Bronchial epithelial cell (primary cell): ENCODE measurements around the gene CEP128. TPM values are rescaled to one million over a fixed set of nuclear protein-coding genes. Genes with fewer than 3 reads are reported as not detected.
A peak's percentile ranks its signal among the peaks of the same experiment; 100 is the strongest.

Source experiments
- DNase-seq: peaks from one replicate; pipeline ENCODE4 v3.0.0-alpha.2; 2010; ENCODE audit warnings: low read depth
- FAIRE-seq: peaks from 2 replicates; lab custom pipeline; 2011; peaks lifted over from hg19 to GRCh38; lab: Jason Lieb, UNC
- H3K27me3 ChIP-seq: 2 replicates; pipeline ENCODE4 v1.5.1; 2011; ENCODE audit warnings: low read length; ENCODE audit not compliant: control insufficient read depth, insufficient read depth
- H3K36me3 ChIP-seq: 2 replicates; pipeline ENCODE4 v1.5.1; 2011; ENCODE audit warnings: low read length; ENCODE audit not compliant: control insufficient read depth, insufficient read depth
- H3K4me3 ChIP-seq: 2 replicates; pipeline ENCODE4 v1.5.1; 2011; ENCODE audit warnings: mild to moderate bottlenecking, low read depth, low read length, control low read depth
- CTCF ChIP-seq: IDR thresholded peaks from 2 replicates; pipeline ENCODE4 v1.5.1; 2011; ENCODE audit warnings: mild to moderate bottlenecking, moderate library complexity, low read length, control low read depth, inconsistent platforms; ENCODE audit not compliant: insufficient read depth, severe bottlenecking
- total RNA-seq: library from RNA; depleted of rRNA; stranded (reverse); fragments of >200 nt; gene quantifications from 2 replicates; pipeline ENCODE4 v1.2.1, GENCODE V29; 2014

CEP128 gene
- total RNA-seq, 1 donor from 2014 or later, result 6.6 TPM

GRCh38 chr14:80770114-80770908 is 171.2 kb downstream of the CEP128 start:
- no peaks in the 10 kb centered on the region for H3K36me3 ChIP-seq
- no peaks in the 10 kb centered on the region for H3K27me3 ChIP-seq
- H3K4me3 ChIP-seq, result no peak overlapping the region
- TF ChIP-seq CTCF, result no peak
- no peak for DNase-seq
- FAIRE-seq, result no peak

GRCh38 chr14:80768646-80769045 is 172.9 kb downstream of the CEP128 start:
- FAIRE-seq, result no peak
- Histone ChIP-seq H3K4me3 (no peak overlapping the region), H3K36me3 (no peaks in the 10 kb centered on the region), H3K27me3 (no peaks in the 10 kb centered on the region)
- DNase-seq, result peak; percentile 42
- TF ChIP-seq CTCF, result no peak

GRCh38 chr14:80764921-80765507 is 176.5 kb downstream of the CEP128 start:
- no peak for DNase-seq
- FAIRE-seq, result no peak
- Histone ChIP-seq H3K36me3 (no peaks in the 10 kb centered on the region), H3K27me3 (no peaks in the 10 kb centered on the region), H3K4me3 (no peak overlapping the region)
- no peak for TF ChIP-seq CTCF

GRCh38 chr14:80764496-80764895 is 177.0 kb downstream of the CEP128 start:
- DNase-seq, result no peak
- FAIRE-seq, result no peak
- Histone ChIP-seq H3K36me3 (no peaks in the 10 kb centered on the region), H3K27me3 (no peaks in the 10 kb centered on the region), H3K4me3 (no peak overlapping the region)
- no peak for TF ChIP-seq CTCF

- no peaks in the 10 kb centered on the region for H3K27me3 ChIP-seq
- DNase-seq (no peak), FAIRE-seq (no peak)
- H3K4me3 ChIP-seq, result no peak overlapping the region
- H3K36me3 ChIP-seq, result no peaks in the 10 kb centered on the region
- no peak for TF ChIP-seq CTCF
These were observed 178.8 kb downstream of the CEP128 start for GRCh38 chr14:80762641-80763228.
